SH-SY5Y (cell line): ENCODE data around the gene HPCAL1.

Source experiments
- GATA2 ChIP-seq: IDR thresholded peaks from 2 replicates; pipeline ENCODE4 v1.6.1; 2011; ENCODE audit warnings: mild to moderate bottlenecking, low read depth, low read length
- GATA3 ChIP-seq: IDR thresholded peaks from 2 replicates; pipeline ENCODE4 v1.6.1; 2011; ENCODE audit warnings: low read depth, mild to moderate bottlenecking, low read length, moderate library complexity

DNA sequence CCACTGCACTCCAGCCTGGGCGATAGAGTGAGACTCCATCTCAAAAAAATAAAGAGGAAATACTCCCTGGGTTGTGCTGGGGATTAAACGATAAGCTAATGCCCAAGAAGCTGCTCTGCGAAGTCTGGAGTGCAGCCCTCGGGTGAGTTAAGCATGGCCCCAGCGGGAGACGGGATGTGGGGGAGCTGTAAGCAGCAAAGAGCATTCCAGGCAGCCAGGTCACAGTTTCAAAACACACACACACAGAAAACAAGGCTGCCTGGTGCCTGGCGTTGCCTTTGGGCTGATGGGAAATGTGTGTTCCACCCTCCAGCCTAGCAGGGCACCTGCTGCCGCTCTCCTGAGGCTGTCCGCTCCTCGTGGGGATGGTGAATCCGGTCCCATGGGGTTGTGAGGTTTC, 121.3 kb downstream of the HPCAL1 start:
- no peak for TF ChIP-seq GATA2
- no peak for TF ChIP-seq GATA3
